ENCODE results near the gene LRMDA. TPM values are rescaled to one million over a fixed set of nuclear protein-coding genes. Genes with fewer than 3 reads are reported as not detected.
A peak's percentile ranks its signal among the peaks of the same experiment; 100 is the strongest.

Gene LRMDA
- total RNA-seq, 1 experiment from 2014 or later, result 1.2 TPM

GRCh38 chr10:75911426-75911825 lies 480.0 kb downstream of the LRMDA start:
- DNase-seq (peak; percentile 87), ATAC-seq (peak; percentile 58)
- no peak overlapping the region for H3K4me2 ChIP-seq (ENCODE audit: low read length)
- no peak overlapping the region for H3K9ac ChIP-seq (ENCODE audit: low read length)
- H3K36me3 ChIP-seq (ENCODE audit: low read depth, low read length), result no peaks in the 10 kb centered on the region
- no peaks in the 10 kb centered on the region for H4K20me1 ChIP-seq (ENCODE audit: low read length)
- POLR2A ChIA-PET (ENCODE audit: unreplicated experiment), result interaction anchor here (0.6 kb wide), 2 partner anchors 17 to 701 kb away, joined by 3 to 19 read pairs; partner anchors contain the start of gene VDAC2
- no peaks in the 10 kb centered on the region for H3K9me2 ChIP-seq (replicated peaks; ENCODE audit: low read length)
- no peak for TF ChIP-seq EZH2phosphoT487 (IDR thresholded peaks at IDR 0.05; ENCODE audit: borderline replicate concordance, low read length)
- TF ChIP-seq CTCF (conservative IDR thresholded peaks at IDR 0.05; ENCODE audit: low read depth, low read length), result no peak
- TF ChIP-seq EZH2 (IDR thresholded peaks at IDR 0.05; ENCODE audit: low read length, unreplicated experiment), result no peak
- intact Hi-C loops (cut with micrococcal nuclease), result loop anchor here (2.0 to 10.0 kb wide), 6 partner anchors 139 to 1201 kb away; no protein-coding TSS in a partner anchor
- H3K27me3 ChIP-seq (ENCODE audit: low read length), result peaks cover 65% of the 10 kb centered on the region
- no peak overlapping the region for H3K27ac ChIP-seq (ENCODE audit: low read length)
- peaks cover 7% of the 10 kb centered on the region for H3K4me1 ChIP-seq (ENCODE audit: insufficient read depth, low read length)
- no TSS peak for BruUV-seq (replicated peaks)
- no peaks in the 10 kb centered on the region for H3K9me3 ChIP-seq (ENCODE audit: low read length)
- H3F3A ChIP-seq (ENCODE audit: low read length, unreplicated experiment), result no peaks in the 10 kb centered on the region
- no peak overlapping the region for H2AFZ ChIP-seq (ENCODE audit: low read length)
- no peak overlapping the region for H3K4me3 ChIP-seq (ENCODE audit: low read length)
- H3K79me2 ChIP-seq (ENCODE audit: low read length), result no peaks in the 10 kb centered on the region
- CTCF ChIA-PET, result interaction anchor here (0.6 to 0.9 kb wide), 5 partner anchors 12 to 1591 kb away, joined by 3 to 5 read pairs (median 3); no protein-coding TSS in a partner anchor

- Histone ChIP-seq H2AFZ (ENCODE audit: low read length) (no peak overlapping the region), H3K9me3 (ENCODE audit: low read length) (no peaks in the 10 kb centered on the region), H3F3A (ENCODE audit: low read length, unreplicated experiment) (no peaks in the 10 kb centered on the region), H3K36me3 (ENCODE audit: low read depth, low read length) (no peaks in the 10 kb centered on the region), H3K4me1 (ENCODE audit: insufficient read depth, low read length) (no peaks in the 10 kb centered on the region), H3K4me2 (ENCODE audit: low read length) (no peak overlapping the region), H3K4me3 (ENCODE audit: low read length) (no peak overlapping the region), H3K79me2 (ENCODE audit: low read length) (no peaks in the 10 kb centered on the region), H4K20me1 (ENCODE audit: low read length) (no peaks in the 10 kb centered on the region), H3K9me2 (replicated peaks; ENCODE audit: low read length) (no peaks in the 10 kb centered on the region), H3K27ac (ENCODE audit: low read length) (no peak overlapping the region), H3K9ac (ENCODE audit: low read length) (no peak overlapping the region), H3K27me3 (ENCODE audit: low read length) (peaks cover 84% of the 10 kb centered on the region)
- TF ChIP-seq EZH2phosphoT487 (IDR thresholded peaks at IDR 0.05; ENCODE audit: borderline replicate concordance, low read length) (no peak), EZH2 (IDR thresholded peaks at IDR 0.05; ENCODE audit: low read length, unreplicated experiment) (no peak), CTCF (conservative IDR thresholded peaks at IDR 0.05; ENCODE audit: low read depth, low read length) (no peak)
- ATAC-seq (no peak), DNase-seq (no peak)
- CTCF ChIA-PET, result interaction anchor here (0.5 kb wide), 1 partner anchor 40 kb away, joined by 3 read pairs; no protein-coding TSS in a partner anchor
- no TSS peak for BruUV-seq (replicated peaks)
- intact Hi-C loops (cut with micrococcal nuclease), result loop anchor here (10.0 kb wide), 2 partner anchors 262 to 628 kb away; no protein-coding TSS in a partner anchor
- POLR2A ChIA-PET (ENCODE audit: unreplicated experiment), result no interaction called here
Observed at GRCh38 chr10:75916906-75917305, 485.5 kb downstream of the LRMDA start.

GRCh38 chr10:75919913-75920312 lies 488.5 kb downstream of the LRMDA start:
- DNase-seq, result no peak
- no peak overlapping the region for H2AFZ ChIP-seq (ENCODE audit: low read length)
- ChIA-PET POLR2A (ENCODE audit: unreplicated experiment) (interaction anchor here (0.5 kb wide), 1 partner anchor 50 kb away, joined by 3 read pairs; no protein-coding TSS in a partner anchor), CTCF (no interaction called here)
- no peak overlapping the region for H3K9ac ChIP-seq (ENCODE audit: low read length)
- H3K27me3 ChIP-seq (ENCODE audit: low read length), result peaks cover 89% of the 10 kb centered on the region
- no peaks in the 10 kb centered on the region for H3F3A ChIP-seq (ENCODE audit: low read length, unreplicated experiment)
- no TSS peak for BruUV-seq (replicated peaks)
- no peak overlapping the region for H3K4me2 ChIP-seq (ENCODE audit: low read length)
- no peak for ATAC-seq
- no peak overlapping the region for H3K4me3 ChIP-seq (ENCODE audit: low read length)
- H4K20me1 ChIP-seq (ENCODE audit: low read length), result no peaks in the 10 kb centered on the region
- 0 out of 2 replicates have a peak, but pooled peaks cover 5% of the 10 kb centered on the region for H3K9me2 ChIP-seq (replicated peaks; ENCODE audit: low read length)
- TF ChIP-seq EZH2 (IDR thresholded peaks at IDR 0.05; ENCODE audit: low read length, unreplicated experiment), result no peak
- no peak for TF ChIP-seq EZH2phosphoT487 (IDR thresholded peaks at IDR 0.05; ENCODE audit: borderline replicate concordance, low read length)
- TF ChIP-seq CTCF (conservative IDR thresholded peaks at IDR 0.05; ENCODE audit: low read depth, low read length), result no peak
- no peaks in the 10 kb centered on the region for H3K4me1 ChIP-seq (ENCODE audit: insufficient read depth, low read length)
- intact Hi-C loops (cut with micrococcal nuclease), result loop anchor here (10.0 kb wide), 2 partner anchors 265 to 625 kb away; no protein-coding TSS in a partner anchor
- H3K9me3 ChIP-seq (ENCODE audit: low read length), result no peaks in the 10 kb centered on the region
- no peaks in the 10 kb centered on the region for H3K79me2 ChIP-seq (ENCODE audit: low read length)
- no peak overlapping the region for H3K27ac ChIP-seq (ENCODE audit: low read length)
- H3K36me3 ChIP-seq (ENCODE audit: low read depth, low read length), result no peaks in the 10 kb centered on the region
